HUES48 (cell line): ENCODE data around the gene CCS.
"Not testable (repeated sequence)": the region's sequence is repeated elsewhere in the genome, so short reads cannot be mapped to it uniquely, and the experiment has no call there.

Experiments used
- H3K27ac ChIP-seq: one replicate; pipeline ENCODE4 v1.7.0; 2013; ENCODE audit warnings: low read depth, low read length, inconsistent platforms
- H3K27me3 ChIP-seq: 2 replicates; pipeline ENCODE4 v1.6.1; 2013; ENCODE audit warnings: mild to moderate bottlenecking, low read length; ENCODE audit not compliant: control insufficient read depth, insufficient read depth
- H3K36me3 ChIP-seq: 2 replicates; pipeline ENCODE4 v1.6.1; 2013; ENCODE audit warnings: low read length; ENCODE audit not compliant: control insufficient read depth, insufficient read depth
- H3K4me1 ChIP-seq: 2 replicates; pipeline ENCODE4 v1.6.1; 2013; ENCODE audit warnings: mild to moderate bottlenecking, low read length; ENCODE audit not compliant: control insufficient read depth, insufficient read depth
- H3K4me3 ChIP-seq: 2 replicates; pipeline ENCODE4 v1.5.1; 2013; ENCODE audit warnings: mild to moderate bottlenecking, low read depth, low read length
- H3K9ac ChIP-seq: 2 replicates; pipeline ENCODE4 v1.6.1; 2013; ENCODE audit warnings: mild to moderate bottlenecking, low read depth, low read length, moderate library complexity
- H3K9me3 ChIP-seq: 2 replicates; pipeline ENCODE4 v1.6.1; 2013; ENCODE audit warnings: low read length; ENCODE audit not compliant: control insufficient read depth, insufficient read depth

CCS gene

GRCh38 chr11:66628061-66628603, 35.1 kb downstream of the CCS start:
- no peaks in the 10 kb centered on the region for H3K27me3 ChIP-seq
- no peak overlapping the region for H3K9ac ChIP-seq
- peaks cover 91% of the 10 kb centered on the region for H3K36me3 ChIP-seq
- no peak overlapping the region for H3K27ac ChIP-seq
- no peak overlapping the region for H3K4me3 ChIP-seq
- H3K4me1 ChIP-seq: no peaks in the 10 kb centered on the region
- H3K9me3 ChIP-seq: no peaks in the 10 kb centered on the region

- no peak overlapping the region for H3K4me3 ChIP-seq
- H3K27ac ChIP-seq: no peak overlapping the region
- H3K27me3 ChIP-seq: no peaks in the 10 kb centered on the region
- H3K9me3 ChIP-seq: no peaks in the 10 kb centered on the region
- H3K9ac ChIP-seq: no peak overlapping the region
- H3K4me1 ChIP-seq: no peaks in the 10 kb centered on the region
- peaks cover 89% of the 10 kb centered on the region for H3K36me3 ChIP-seq
Observed at GRCh38 chr11:66629356-66629755, 36.4 kb downstream of the CCS start.

GRCh38 chr11:66631883-66632282, 38.9 kb downstream of the CCS start:
- H3K36me3 ChIP-seq: peaks cover 76% of the 10 kb centered on the region
- H3K27me3 ChIP-seq: no peaks in the 10 kb centered on the region
- no peaks in the 10 kb centered on the region for H3K4me1 ChIP-seq
- no peak overlapping the region for H3K9ac ChIP-seq
- H3K27ac ChIP-seq: no peak overlapping the region
- no peak overlapping the region for H3K4me3 ChIP-seq
- H3K9me3 ChIP-seq: no peaks in the 10 kb centered on the region

GRCh38 chr11:66632952-66633351, 40.0 kb downstream of the CCS start:
- H3K27me3 ChIP-seq: no peaks in the 10 kb centered on the region
- H3K9me3 ChIP-seq: no peaks in the 10 kb centered on the region
- peaks cover 7% of the 10 kb centered on the region for H3K4me1 ChIP-seq
- H3K27ac ChIP-seq: no peak overlapping the region
- H3K9ac ChIP-seq: no peak overlapping the region
- H3K36me3 ChIP-seq: peaks cover 65% of the 10 kb centered on the region
- no peak overlapping the region for H3K4me3 ChIP-seq

- no peaks in the 10 kb centered on the region for H3K9me3 ChIP-seq
- H3K9ac ChIP-seq: no peak overlapping the region
- no peaks in the 10 kb centered on the region for H3K27me3 ChIP-seq
- no peak overlapping the region for H3K4me3 ChIP-seq
- peaks cover 25% of the 10 kb centered on the region for H3K4me1 ChIP-seq
- H3K27ac ChIP-seq: peak overlapping the region; percentile 26
- H3K36me3 ChIP-seq: peaks cover 57% of the 10 kb centered on the region
Observed at GRCh38 chr11:66636411-66636810, 43.4 kb downstream of the CCS start.

GRCh38 chr11:66637557-66638176, 44.7 kb downstream of the CCS start:
- Histone ChIP-seq H3K36me3 (peaks cover 61% of the 10 kb centered on the region), H3K9ac (peak overlapping the region; percentile 83), H3K9me3 (no peaks in the 10 kb centered on the region), H3K4me1 (peaks cover 32% of the 10 kb centered on the region), H3K4me3 (peak overlapping the region; percentile 59), H3K27me3 (no peaks in the 10 kb centered on the region), H3K27ac (peak overlapping the region; percentile 95)

- H3K4me1 ChIP-seq: peaks cover 32% of the 10 kb centered on the region
Observed at GRCh38 chr11:66638177-66639065, 45.4 kb downstream of the CCS start, which contains the start of gene RBM4. Gene RBM4, plus strand, starts transcription at chr11:66638703. Its CDS starts 1,009 bp downstream, at chr11:66639712.

GRCh38 chr11:66639066-66639813, 46.3 kb downstream of the CCS start:
- peak overlapping the region; percentile 100 for H3K9ac ChIP-seq
- H3K9me3 ChIP-seq: no peaks in the 10 kb centered on the region
- no peaks in the 10 kb centered on the region for H3K27me3 ChIP-seq
- H3K4me1 ChIP-seq: peaks cover 32% of the 10 kb centered on the region
- peak overlapping the region; percentile 96 for H3K27ac ChIP-seq
- H3K4me3 ChIP-seq: peak overlapping the region; percentile 97
- H3K36me3 ChIP-seq: peaks cover 63% of the 10 kb centered on the region

More at GRCh38 chr11:66638177-66639065, 45.4 kb downstream of the CCS start, which contains the start of gene RBM4:
- Histone ChIP-seq H3K27ac (peak within 1 kb of the TSS; percentile 96), H3K4me3 (peak within 1 kb of the TSS; percentile 97), H3K9ac (peak within 1 kb of the TSS; percentile 100), H3K27me3 (no peaks in the 10 kb centered on the region), H3K9me3 (no peaks in the 10 kb centered on the region), H3K36me3 (peaks cover 61% of the 10 kb centered on the region)

GRCh38 chr11:66639814-66640340, 46.9 kb downstream of the CCS start:
- peaks cover 64% of the 10 kb centered on the region for H3K36me3 ChIP-seq
- H3K4me1 ChIP-seq: peaks cover 32% of the 10 kb centered on the region
- not testable (repeated sequence) for H3K27me3 ChIP-seq, H3K9ac ChIP-seq, H3K9me3 ChIP-seq, H3K27ac ChIP-seq
- peak overlapping the region; percentile 97 for H3K4me3 ChIP-seq

- peaks cover 32% of the 10 kb centered on the region for H3K4me1 ChIP-seq
- no peak overlapping the region for H3K9ac ChIP-seq
- H3K4me3 ChIP-seq: peak overlapping the region; percentile 97
Observed at GRCh38 chr11:66641834-66642233, 48.8 kb downstream of the CCS start.

More at GRCh38 chr11:66641834-66642233, 48.8 kb downstream of the CCS start:
- Histone ChIP-seq H3K9me3 (no peaks in the 10 kb centered on the region), H3K36me3 (peaks cover 75% of the 10 kb centered on the region), H3K27ac (no peak overlapping the region), H3K27me3 (no peaks in the 10 kb centered on the region)
